ENCODE data around the gene LYRM7.
"Not testable (repeated sequence)": the region's sequence is repeated elsewhere in the genome, so short reads cannot be mapped to it uniquely, and the experiment has no call there.

LYRM7 gene

GRCh38 chr5:131186561-131187256, 16.0 kb downstream of the LYRM7 start:
- TF ChIP-seq CTCF (IDR thresholded peaks at IDR 0.05; ENCODE audit: low read depth, low read length) = no peak
- H3K4me1 ChIP-seq = peaks cover 4% of the 10 kb centered on the region; the same call in 1 of the 2 replicates
- no peak overlapping the region for H3K4me3 ChIP-seq (ENCODE audit: low read depth, low read length)
- H3K9me3 ChIP-seq = no peaks in the 10 kb centered on the region
- no peaks in the 10 kb centered on the region; the same call in 1 of the 2 replicates for H3K36me3 ChIP-seq
- DNase-seq = no peak
- no peaks in the 10 kb centered on the region for H3K27me3 ChIP-seq

- Histone ChIP-seq H3K4me1 (no peaks in the 10 kb centered on the region), H3K4me3 (ENCODE audit: low read depth, low read length) (no peak overlapping the region), H3K9me3 (no peaks in the 10 kb centered on the region), H3K27me3 (no peaks in the 10 kb centered on the region), H3K36me3 (no peaks in the 10 kb centered on the region; the same call in 1 of the 2 replicates)
- TF ChIP-seq CTCF (IDR thresholded peaks at IDR 0.05; ENCODE audit: low read depth, low read length) = no peak
- no peak for DNase-seq
Observed at GRCh38 chr5:131193106-131193505, 22.4 kb downstream of the LYRM7 start.

- H3K4me3 ChIP-seq (ENCODE audit: low read depth, low read length); H3K27me3 ChIP-seq; H3K4me1 ChIP-seq; H3K36me3 ChIP-seq; H3K9me3 ChIP-seq; DNase-seq: not testable (repeated sequence)
Observed at GRCh38 chr5:131193897-131194296, 23.2 kb downstream of the LYRM7 start.

- Histone ChIP-seq H3K4me3 (ENCODE audit: low read depth, low read length) (no peak overlapping the region), H3K9me3 (no peaks in the 10 kb centered on the region), H3K4me1 (no peaks in the 10 kb centered on the region), H3K27me3 (no peaks in the 10 kb centered on the region), H3K36me3 (no peaks in the 10 kb centered on the region; the same call in 1 of the 2 replicates)
- TF ChIP-seq CTCF (IDR thresholded peaks at IDR 0.05; ENCODE audit: low read depth, low read length) = no peak
- no peak for DNase-seq
Observed at GRCh38 chr5:131194725-131195124, 24.0 kb downstream of the LYRM7 start.

- DNase-seq = no peak
- Histone ChIP-seq H3K4me3 (ENCODE audit: low read depth, low read length) (no peak overlapping the region), H3K4me1 (no peaks in the 10 kb centered on the region), H3K27me3 (no peaks in the 10 kb centered on the region), H3K9me3 (no peaks in the 10 kb centered on the region), H3K36me3 (no peaks in the 10 kb centered on the region; the same call in 1 of the 2 replicates)
- TF ChIP-seq CTCF (IDR thresholded peaks at IDR 0.05; ENCODE audit: low read depth, low read length) = no peak
Observed at GRCh38 chr5:131195696-131196095, 25.0 kb downstream of the LYRM7 start.

DNA sequence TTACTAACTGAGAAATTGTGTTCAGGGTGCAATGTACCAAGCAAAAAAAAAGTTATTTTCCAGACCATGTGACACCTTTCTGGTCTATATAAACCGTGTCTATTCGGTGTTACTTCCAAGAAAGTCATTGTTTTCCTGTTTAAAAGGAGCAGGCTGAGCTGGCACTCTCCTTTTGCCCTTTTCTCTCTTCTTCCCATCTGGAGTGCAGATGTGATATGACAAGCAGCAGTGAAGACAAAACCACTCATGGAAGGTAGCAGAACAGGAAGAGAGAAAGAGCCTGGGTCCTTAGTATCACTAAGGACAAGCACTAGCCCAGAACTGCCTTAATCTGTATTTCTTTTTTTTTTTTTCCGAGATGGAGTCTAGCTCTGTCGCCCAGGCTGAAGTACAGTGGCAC, 25.6 kb downstream of the LYRM7 start:
- Histone ChIP-seq H3K9me3 (no peaks in the 10 kb centered on the region), H3K4me3 (ENCODE audit: low read depth, low read length) (no peak overlapping the region), H3K4me1 (no peaks in the 10 kb centered on the region), H3K27me3 (no peaks in the 10 kb centered on the region), H3K36me3 (no peaks in the 10 kb centered on the region; the same call in 1 of the 2 replicates)
- no peak for DNase-seq
- TF ChIP-seq CTCF (IDR thresholded peaks at IDR 0.05; ENCODE audit: low read depth, low read length) = no peak

Data from BE2C (cell line).